ENCODE data around the gene PIP. TPM values are rescaled to one million over a fixed set of nuclear protein-coding genes. Genes with fewer than 3 reads are reported as not detected.
"Not testable (repeated sequence)": the region's sequence is repeated elsewhere in the genome, so short reads cannot be mapped to it uniquely, and the experiment has no call there.

The PIP gene
- total and polyA plus RNA-seq, 2 experiments from 2014 or later, result not detected

GRCh38 chr7:143172354-143172753, 40.5 kb downstream of the PIP start:
- no peak overlapping the region for H3K27ac ChIP-seq
- no peak for TF ChIP-seq CTCF (IDR thresholded peaks at IDR 0.05; ENCODE audit: low read depth, low read length)
- H3K27me3 ChIP-seq, result no peaks in the 10 kb centered on the region
- DNase-seq (ENCODE audit: low read depth in 1 of 2, low spot score in 1 of 2), result no peak
- no peaks in the 10 kb centered on the region for H3K4me1 ChIP-seq (ENCODE audit: low read depth)
- no peak overlapping the region for H3K4me3 ChIP-seq
- H3K9me3 ChIP-seq (ENCODE audit: low read depth), result no peaks in the 10 kb centered on the region
- no peaks in the 10 kb centered on the region for H3K36me3 ChIP-seq

DNA sequence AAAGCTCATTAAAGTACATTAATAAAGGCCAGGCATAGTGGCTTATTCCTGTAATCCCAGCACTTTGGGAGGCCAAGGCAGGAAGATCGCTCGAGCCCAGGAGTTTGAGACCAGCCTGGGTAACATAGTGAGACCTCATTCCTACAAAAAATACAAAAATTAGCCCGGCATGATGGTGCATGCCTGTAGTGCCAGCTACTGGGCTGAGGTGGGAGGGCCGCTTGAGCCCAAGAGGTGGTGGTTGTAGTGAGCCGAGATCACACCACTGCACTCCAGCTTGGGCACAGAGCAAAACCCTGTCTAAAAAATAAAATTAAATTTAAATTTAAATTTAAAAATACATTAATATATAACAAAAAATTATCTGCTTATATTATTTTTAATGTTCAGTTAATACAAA, 44.3 kb downstream of the PIP start:
- H3K27ac ChIP-seq, result no peak overlapping the region
- TF ChIP-seq CTCF (IDR thresholded peaks at IDR 0.05; ENCODE audit: low read depth, low read length), result no peak
- DNase-seq (ENCODE audit: low read depth in 1 of 2, low spot score in 1 of 2), result no peak
- H3K9me3 ChIP-seq (ENCODE audit: low read depth), result no peaks in the 10 kb centered on the region
- no peaks in the 10 kb centered on the region for H3K4me1 ChIP-seq (ENCODE audit: low read depth)
- H3K36me3 ChIP-seq, result no peaks in the 10 kb centered on the region
- no peak overlapping the region for H3K4me3 ChIP-seq
- H3K27me3 ChIP-seq, result no peaks in the 10 kb centered on the region

DNA sequence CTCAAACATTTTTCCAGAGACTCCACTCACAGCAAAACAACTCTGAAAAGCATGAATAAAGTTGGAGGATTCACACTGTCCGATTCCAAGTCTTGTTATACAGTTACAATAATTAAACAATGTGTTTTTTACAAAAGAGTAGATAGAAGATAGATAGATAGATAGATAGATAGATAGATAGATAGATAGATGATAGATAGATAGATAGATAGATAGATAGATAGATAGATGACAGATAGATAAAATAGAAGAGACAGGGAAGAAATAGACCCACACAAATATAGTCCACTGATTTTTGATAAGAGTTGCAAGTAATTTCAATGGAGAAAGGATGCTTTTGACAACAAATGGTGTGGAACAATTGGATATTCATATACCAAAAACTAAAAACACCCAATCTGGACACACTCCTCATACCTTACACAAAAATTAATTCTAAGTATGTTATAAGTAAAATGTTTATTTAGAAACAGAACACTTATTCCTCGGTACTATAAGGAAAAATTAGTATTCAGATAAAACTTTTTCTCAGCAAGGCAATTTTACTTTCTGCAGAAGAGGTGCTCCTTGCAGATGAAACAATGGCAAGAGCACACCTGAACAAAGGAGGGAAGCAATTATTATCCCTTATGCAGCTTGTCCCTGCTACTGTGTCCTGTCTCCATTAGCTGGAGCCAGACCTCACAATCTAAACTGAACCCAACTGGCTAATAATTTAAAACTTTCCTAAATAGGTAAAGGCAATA, 45.7 kb downstream of the PIP start:
- Histone ChIP-seq H3K4me3 (no peak overlapping the region), H3K27me3 (no peaks in the 10 kb centered on the region), H3K27ac (no peak overlapping the region), H3K36me3 (no peaks in the 10 kb centered on the region), H3K4me1 (ENCODE audit: low read depth) (no peaks in the 10 kb centered on the region), H3K9me3 (ENCODE audit: low read depth) (no peaks in the 10 kb centered on the region)
- no peak for DNase-seq (ENCODE audit: low read depth in 1 of 2, low spot score in 1 of 2)
- TF ChIP-seq CTCF (IDR thresholded peaks at IDR 0.05; ENCODE audit: low read depth, low read length), result no peak

GRCh38 chr7:143180771-143181170, 48.9 kb downstream of the PIP start:
- not testable (repeated sequence) for H3K9me3 ChIP-seq (ENCODE audit: low read depth); H3K4me1 ChIP-seq (ENCODE audit: low read depth); H3K27ac ChIP-seq; H3K27me3 ChIP-seq; H3K4me3 ChIP-seq; H3K36me3 ChIP-seq; DNase-seq (ENCODE audit: low read depth in 1 of 2, low spot score in 1 of 2)

GRCh38 chr7:143181349-143181748, 49.5 kb downstream of the PIP start:
- Histone ChIP-seq H3K36me3 (no peaks in the 10 kb centered on the region), H3K4me1 (ENCODE audit: low read depth) (no peaks in the 10 kb centered on the region), H3K4me3 (no peak overlapping the region), H3K27ac (no peak overlapping the region), H3K9me3 (ENCODE audit: low read depth) (no peaks in the 10 kb centered on the region), H3K27me3 (no peaks in the 10 kb centered on the region)
- no peak for DNase-seq (ENCODE audit: low read depth in 1 of 2, low spot score in 1 of 2)
- TF ChIP-seq CTCF (IDR thresholded peaks at IDR 0.05; ENCODE audit: low read depth, low read length), result no peak

DNA sequence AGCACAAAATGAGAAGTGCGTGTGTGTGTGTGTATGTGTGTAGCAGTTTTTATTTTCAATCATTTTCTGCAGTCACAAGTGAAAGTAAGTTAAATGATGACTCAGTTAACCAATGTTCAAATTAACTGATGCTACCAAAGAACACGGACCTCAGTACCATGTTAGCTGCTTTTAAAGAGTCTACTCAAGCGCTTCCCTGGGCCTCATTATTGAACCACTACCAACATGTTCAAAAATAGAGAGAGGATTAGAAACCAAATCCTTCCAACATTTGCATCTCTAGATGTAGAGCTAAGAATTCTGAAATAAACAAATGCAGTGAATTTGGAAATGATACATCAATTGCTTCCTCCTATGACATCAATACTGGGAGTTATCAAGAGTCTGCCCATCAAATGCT, 51.1 kb downstream of the PIP start, which contains the start of gene TAS2R39:
Gene TAS2R39 (plus strand): TSS at position 396 of the 400 bp plus-strand sequence. CDS start 0 bp downstream, at position 396.
- no peak for DNase-seq (ENCODE audit: low read depth in 1 of 2, low spot score in 1 of 2)
- no peak within 1 kb of the TSS for H3K27ac ChIP-seq
- TF ChIP-seq CTCF (IDR thresholded peaks at IDR 0.05; ENCODE audit: low read depth, low read length), result no peak
- no peaks in the 10 kb centered on the region for H3K27me3 ChIP-seq
- H3K4me1 ChIP-seq (ENCODE audit: low read depth), result no peaks in the 10 kb centered on the region
- H3K9me3 ChIP-seq (ENCODE audit: low read depth), result no peaks in the 10 kb centered on the region
- H3K36me3 ChIP-seq, result no peaks in the 10 kb centered on the region
- H3K4me3 ChIP-seq, result no peak within 1 kb of the TSS
